ENCODE data around the gene NR2F1.

The NR2F1 gene

DNA sequence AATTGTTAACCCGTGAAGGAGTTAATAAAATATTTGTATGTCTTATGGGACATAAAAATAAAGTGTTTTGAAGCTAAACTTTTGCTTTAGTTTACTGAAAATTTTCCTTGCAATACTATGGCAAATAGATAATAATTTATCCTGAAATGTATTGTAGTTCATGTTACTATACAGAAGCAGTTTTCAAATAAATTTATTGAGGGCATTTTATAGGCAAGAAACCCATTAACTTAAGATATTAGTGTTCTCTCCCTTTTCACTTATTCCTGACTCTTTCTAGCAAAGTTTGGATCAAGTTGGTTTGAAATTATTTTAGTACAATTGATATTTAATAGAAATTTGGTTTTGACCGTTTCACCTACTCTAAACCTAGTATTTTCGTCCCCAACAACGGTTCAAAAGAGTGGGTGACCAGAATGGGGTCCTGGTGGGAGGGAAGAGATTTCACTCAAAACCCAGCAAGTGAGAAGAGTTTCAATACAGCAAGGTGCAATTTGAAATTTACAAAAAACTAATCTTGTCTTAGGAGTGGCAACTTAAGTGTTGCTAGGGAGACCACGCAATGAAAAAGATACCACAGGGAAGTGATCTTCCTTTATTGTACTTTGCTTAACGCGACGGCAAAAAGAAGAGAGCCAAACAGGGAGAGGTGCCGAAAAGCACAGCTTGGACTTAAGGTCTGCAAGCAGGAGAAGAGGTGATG is 28.4 kb downstream of the NR2F1 start:
- Histone ChIP-seq H3K4me3 (ENCODE audit: low read length) (peak overlapping the region; percentile 49), H3K27me3 (ENCODE audit: insufficient read depth, low read length) (no peaks in the 10 kb centered on the region), H2AFZ (ENCODE audit: low read depth, low read length) (no peak overlapping the region), H3K4me1 (ENCODE audit: insufficient read depth, low read length) (peaks cover 97% of the 10 kb centered on the region), H3K36me3 (ENCODE audit: insufficient read depth, low read length) (peaks cover 13% of the 10 kb centered on the region), H3K9me3 (ENCODE audit: low read length) (no peaks in the 10 kb centered on the region)

DNA sequence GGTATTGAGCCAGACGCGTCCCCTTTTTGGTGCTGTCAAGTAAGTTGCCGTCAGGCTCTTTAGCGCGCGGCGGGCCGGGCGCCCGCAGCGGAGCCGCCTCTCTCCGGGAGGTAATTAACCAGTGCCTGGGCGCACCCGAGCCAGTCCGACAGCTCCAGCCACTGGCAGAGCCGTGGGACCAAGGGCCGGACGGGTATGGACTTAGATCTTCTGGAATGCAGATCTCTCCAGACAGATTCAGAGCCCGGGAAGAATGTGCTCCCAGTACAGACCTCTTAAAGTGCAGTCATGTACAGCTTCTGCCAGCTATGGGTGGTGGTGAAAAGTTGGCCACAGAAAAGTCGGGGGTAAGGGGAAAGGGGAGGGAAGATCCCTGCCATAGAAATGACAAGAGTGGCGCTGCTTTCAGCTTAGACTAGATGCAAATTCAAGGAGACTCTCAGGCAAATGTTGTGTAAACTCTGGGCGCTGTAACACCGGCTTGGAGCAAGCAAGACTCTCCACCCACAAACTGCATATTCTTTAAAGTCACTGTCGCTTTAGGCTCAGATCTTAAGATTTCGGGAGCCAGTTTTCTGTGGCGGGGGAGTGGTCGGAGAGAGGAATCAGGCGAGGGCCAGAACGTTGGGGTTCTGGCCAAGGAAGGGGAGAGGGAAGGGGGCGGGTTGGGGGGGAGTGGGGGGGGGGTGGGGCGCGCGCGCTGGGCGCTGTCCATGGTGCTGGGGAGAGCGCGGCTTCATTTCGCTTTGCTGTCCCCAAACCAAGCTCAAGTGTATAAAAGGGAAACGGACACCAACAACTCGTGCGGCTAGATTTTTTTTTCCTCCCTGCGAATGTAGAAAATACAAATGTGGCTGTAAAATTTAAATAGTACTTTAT is 29.2 kb downstream of the NR2F1 start:
- Histone ChIP-seq H3K9me3 (ENCODE audit: low read length) (no peaks in the 10 kb centered on the region), H3K27me3 (ENCODE audit: insufficient read depth, low read length) (no peaks in the 10 kb centered on the region), H3K36me3 (ENCODE audit: insufficient read depth, low read length) (peaks cover 18% of the 10 kb centered on the region), H3K4me1 (ENCODE audit: insufficient read depth, low read length) (peaks cover 96% of the 10 kb centered on the region), H2AFZ (ENCODE audit: low read depth, low read length) (no peak overlapping the region), H3K4me3 (ENCODE audit: low read length) (peak overlapping the region; percentile 49)

DNA sequence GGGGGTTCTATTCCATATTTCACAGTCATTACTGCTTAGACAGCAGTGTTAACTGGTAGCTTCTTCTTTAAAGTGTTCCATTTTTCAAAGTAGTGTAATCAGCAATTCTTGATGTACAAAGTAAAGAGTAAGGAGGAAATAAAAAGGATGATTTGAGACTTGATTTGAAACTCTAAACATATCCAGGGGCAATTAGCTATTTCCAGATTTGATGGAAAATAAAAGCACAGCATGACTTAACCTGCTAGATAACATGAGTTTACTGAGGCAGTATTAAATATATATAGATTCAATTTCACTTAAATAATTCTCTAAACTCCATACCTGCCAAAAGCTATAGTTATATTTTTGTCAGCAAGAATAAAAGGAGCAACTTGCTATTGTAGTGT is 29.8 kb downstream of the NR2F1 start:
- H3K4me1 ChIP-seq (ENCODE audit: insufficient read depth, low read length), result peaks cover 95% of the 10 kb centered on the region
- H3K36me3 ChIP-seq (ENCODE audit: insufficient read depth, low read length), result peaks cover 18% of the 10 kb centered on the region
- no peaks in the 10 kb centered on the region for H3K9me3 ChIP-seq (ENCODE audit: low read length)
- H3K4me3 ChIP-seq (ENCODE audit: low read length), result peak overlapping the region; percentile 41
- H2AFZ ChIP-seq (ENCODE audit: low read depth, low read length), result no peak overlapping the region
- no peaks in the 10 kb centered on the region for H3K27me3 ChIP-seq (ENCODE audit: insufficient read depth, low read length)

DNA sequence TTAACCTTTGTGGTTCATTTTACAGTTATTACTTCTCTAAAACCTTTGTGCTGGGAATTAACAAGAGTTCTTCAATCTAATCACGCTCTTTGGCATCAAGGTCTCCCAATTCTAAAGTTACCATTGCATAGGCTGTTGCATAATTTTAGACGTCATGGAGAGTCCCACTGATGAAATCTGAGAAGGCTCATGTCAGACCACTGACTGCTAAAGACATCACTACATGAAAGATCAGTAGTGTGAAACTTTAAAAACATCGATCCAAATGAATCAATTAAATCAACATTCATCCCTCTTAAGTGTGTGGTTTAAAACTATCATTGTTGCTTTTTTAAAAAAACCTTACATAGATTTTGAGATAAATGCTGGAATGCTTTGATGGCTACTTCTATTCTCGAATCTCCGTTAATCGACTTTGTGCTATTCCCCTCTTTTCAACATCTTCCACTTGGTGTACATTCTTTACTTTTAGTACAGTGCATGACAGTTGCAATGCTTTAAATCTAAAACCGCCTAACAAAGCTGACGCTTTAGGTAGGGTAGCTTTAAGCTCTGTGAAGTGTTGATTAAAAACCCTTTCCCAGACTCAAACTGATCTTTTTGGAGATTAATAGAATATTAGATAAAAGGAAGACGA is 33.6 kb downstream of the NR2F1 start:
- H3K27me3 ChIP-seq (ENCODE audit: insufficient read depth, low read length), result no peaks in the 10 kb centered on the region
- H3K36me3 ChIP-seq (ENCODE audit: insufficient read depth, low read length), result peaks cover 13% of the 10 kb centered on the region
- no peak overlapping the region for H3K4me3 ChIP-seq (ENCODE audit: low read length)
- H3K9me3 ChIP-seq (ENCODE audit: low read length), result no peaks in the 10 kb centered on the region
- peaks cover 86% of the 10 kb centered on the region for H3K4me1 ChIP-seq (ENCODE audit: insufficient read depth, low read length)
- no peak overlapping the region for H2AFZ ChIP-seq (ENCODE audit: low read depth, low read length)

DNA sequence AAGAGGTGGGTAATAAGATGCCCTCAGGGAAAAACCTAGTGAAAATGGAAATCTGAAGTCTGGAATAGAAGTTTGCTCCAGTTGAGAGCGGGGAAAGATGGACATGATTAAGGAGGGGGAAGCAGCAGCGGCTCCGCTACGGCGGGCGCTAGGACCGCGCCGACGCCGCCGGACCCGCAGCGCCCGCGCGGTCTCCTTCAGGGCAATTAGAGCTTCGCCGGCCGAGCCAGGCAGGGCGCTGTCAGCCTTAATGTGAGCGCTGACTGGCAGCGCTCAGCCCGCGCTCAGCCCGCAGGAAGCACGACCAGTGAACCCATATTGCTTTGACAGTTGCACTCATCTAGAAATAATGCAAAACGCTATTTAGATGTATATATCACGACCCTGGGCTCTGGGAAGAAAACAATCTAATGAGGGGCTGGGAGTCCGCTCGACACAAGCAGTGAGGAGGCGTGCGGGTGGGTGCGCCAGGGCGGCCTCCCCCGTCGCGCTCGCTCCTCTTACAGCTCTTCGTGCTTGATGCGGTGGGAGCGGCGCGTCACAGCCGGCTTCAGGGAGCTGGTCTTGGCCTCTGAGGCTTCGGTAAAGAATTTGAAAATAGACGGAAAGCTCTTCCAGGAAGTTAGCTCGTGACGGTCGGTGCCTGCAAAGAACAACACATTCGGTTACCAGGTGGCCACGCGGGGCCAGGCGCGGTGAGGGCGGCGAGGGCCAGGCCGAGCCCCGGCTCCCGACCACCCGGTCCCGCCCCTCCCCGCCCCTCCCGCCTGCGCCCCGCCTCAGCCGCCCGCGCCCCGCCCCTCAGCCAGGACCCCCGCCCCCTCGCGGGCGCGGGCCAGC is 37.7 kb downstream of the NR2F1 start:
- H3K27me3 ChIP-seq (ENCODE audit: insufficient read depth, low read length), result no peaks in the 10 kb centered on the region
- H2AFZ ChIP-seq (ENCODE audit: low read depth, low read length), result no peak overlapping the region
- no peaks in the 10 kb centered on the region for H3K9me3 ChIP-seq (ENCODE audit: low read length)
- peak overlapping the region; percentile 71 for H3K4me3 ChIP-seq (ENCODE audit: low read length)
- H3K36me3 ChIP-seq (ENCODE audit: insufficient read depth, low read length), result peaks cover 7% of the 10 kb centered on the region
- H3K4me1 ChIP-seq (ENCODE audit: insufficient read depth, low read length), result peaks cover 61% of the 10 kb centered on the region

GRCh38 chr5:93621327-93621798 is 38.3 kb downstream of the NR2F1 start:
- Histone ChIP-seq H3K4me1 (ENCODE audit: insufficient read depth, low read length) (peaks cover 55% of the 10 kb centered on the region), H3K9me3 (ENCODE audit: low read length) (no peaks in the 10 kb centered on the region), H3K27me3 (ENCODE audit: insufficient read depth, low read length) (no peaks in the 10 kb centered on the region), H3K4me3 (ENCODE audit: low read length) (peak overlapping the region; percentile 71), H2AFZ (ENCODE audit: low read depth, low read length) (peak overlapping the region; percentile 31), H3K36me3 (ENCODE audit: insufficient read depth, low read length) (peaks cover 5% of the 10 kb centered on the region)

GRCh38 chr5:93622240-93622885 is 39.3 kb downstream of the NR2F1 start:
- Histone ChIP-seq H3K9me3 (ENCODE audit: low read length) (no peaks in the 10 kb centered on the region), H3K4me1 (ENCODE audit: insufficient read depth, low read length) (peaks cover 45% of the 10 kb centered on the region), H3K4me3 (ENCODE audit: low read length) (peak overlapping the region; percentile 71), H3K36me3 (ENCODE audit: insufficient read depth, low read length) (no peaks in the 10 kb centered on the region), H2AFZ (ENCODE audit: low read depth, low read length) (no peak overlapping the region), H3K27me3 (ENCODE audit: insufficient read depth, low read length) (no peaks in the 10 kb centered on the region)

GRCh38 chr5:93623153-93623552 is 40.1 kb downstream of the NR2F1 start:
- no peak overlapping the region for H2AFZ ChIP-seq (ENCODE audit: low read depth, low read length)
- no peaks in the 10 kb centered on the region for H3K36me3 ChIP-seq (ENCODE audit: insufficient read depth, low read length)
- H3K9me3 ChIP-seq (ENCODE audit: low read length), result no peaks in the 10 kb centered on the region
- H3K27me3 ChIP-seq (ENCODE audit: insufficient read depth, low read length), result no peaks in the 10 kb centered on the region
- H3K4me1 ChIP-seq (ENCODE audit: insufficient read depth, low read length), result peaks cover 38% of the 10 kb centered on the region
- no peak overlapping the region for H3K4me3 ChIP-seq (ENCODE audit: low read length)

- Histone ChIP-seq H3K4me3 (ENCODE audit: low read length) (no peak overlapping the region), H3K4me1 (ENCODE audit: insufficient read depth, low read length) (peaks cover 14% of the 10 kb centered on the region), H3K36me3 (ENCODE audit: insufficient read depth, low read length) (no peaks in the 10 kb centered on the region), H3K27me3 (ENCODE audit: insufficient read depth, low read length) (no peaks in the 10 kb centered on the region), H3K9me3 (ENCODE audit: low read length) (no peaks in the 10 kb centered on the region), H2AFZ (ENCODE audit: low read depth, low read length) (no peak overlapping the region)
Measured at GRCh38 chr5:93626801-93627200, 43.8 kb downstream of the NR2F1 start.

- Histone ChIP-seq H2AFZ (ENCODE audit: low read depth, low read length) (no peak overlapping the region), H3K4me3 (ENCODE audit: low read length) (no peak overlapping the region), H3K9me3 (ENCODE audit: low read length) (peaks cover 3% of the 10 kb centered on the region), H3K36me3 (ENCODE audit: insufficient read depth, low read length) (no peaks in the 10 kb centered on the region), H3K27me3 (ENCODE audit: insufficient read depth, low read length) (no peaks in the 10 kb centered on the region), H3K4me1 (ENCODE audit: insufficient read depth, low read length) (no peaks in the 10 kb centered on the region)
Measured at GRCh38 chr5:93632327-93632726, 49.3 kb downstream of the NR2F1 start.

DNA sequence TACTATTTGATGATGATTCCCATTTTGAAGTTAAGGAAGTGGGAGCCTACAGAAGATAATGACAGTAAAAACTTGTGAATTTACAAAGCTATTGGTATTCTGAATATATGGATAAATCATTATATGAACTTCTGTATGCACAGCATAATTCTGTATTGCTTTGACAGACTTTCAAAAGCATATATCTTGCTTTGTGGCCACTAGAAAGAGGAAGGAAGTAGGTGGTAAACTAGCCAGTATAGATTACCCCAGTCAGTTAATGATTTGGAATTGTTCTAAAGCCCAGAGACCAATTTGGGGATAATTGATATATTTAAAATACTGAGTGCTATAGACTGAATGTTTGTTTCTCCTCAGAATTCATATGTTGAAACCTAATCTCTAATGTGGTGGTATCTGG is 53.0 kb downstream of the NR2F1 start:
- H3K27me3 ChIP-seq (ENCODE audit: insufficient read depth, low read length), result no peaks in the 10 kb centered on the region
- peaks cover 6% of the 10 kb centered on the region for H3K4me1 ChIP-seq (ENCODE audit: insufficient read depth, low read length)
- no peaks in the 10 kb centered on the region for H3K36me3 ChIP-seq (ENCODE audit: insufficient read depth, low read length)
- no peak overlapping the region for H2AFZ ChIP-seq (ENCODE audit: low read depth, low read length)
- H3K9me3 ChIP-seq (ENCODE audit: low read length), result peaks cover 5% of the 10 kb centered on the region
- H3K4me3 ChIP-seq (ENCODE audit: low read length), result no peak overlapping the region

DNA sequence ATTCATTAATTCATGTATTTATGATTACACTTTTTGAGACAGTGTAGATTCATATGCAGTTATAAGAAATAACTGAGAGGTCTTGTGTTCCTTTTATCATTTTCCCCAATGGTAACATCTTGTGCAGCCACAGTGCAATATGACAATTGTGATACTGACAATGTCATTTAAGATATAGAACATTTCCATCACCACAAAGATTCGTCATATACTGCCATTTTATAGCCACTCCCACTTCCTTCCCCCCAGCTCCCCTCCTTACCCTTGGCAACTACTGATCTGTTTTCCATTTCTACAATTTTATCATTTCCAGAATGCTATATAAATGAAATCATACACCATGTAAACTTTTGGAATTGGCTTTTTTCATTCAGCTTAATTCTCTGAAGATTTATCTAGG is 53.8 kb downstream of the NR2F1 start:
- no peak overlapping the region for H2AFZ ChIP-seq (ENCODE audit: low read depth, low read length)
- peaks cover 6% of the 10 kb centered on the region for H3K4me1 ChIP-seq (ENCODE audit: insufficient read depth, low read length)
- no peaks in the 10 kb centered on the region for H3K27me3 ChIP-seq (ENCODE audit: insufficient read depth, low read length)
- no peaks in the 10 kb centered on the region for H3K36me3 ChIP-seq (ENCODE audit: insufficient read depth, low read length)
- peaks cover 5% of the 10 kb centered on the region for H3K9me3 ChIP-seq (ENCODE audit: low read length)
- no peak overlapping the region for H3K4me3 ChIP-seq (ENCODE audit: low read length)

Measured in neuron (in vitro differentiated cells).